ENCODE measurements around the gene ERGIC1.

The ERGIC1 gene

DNA sequence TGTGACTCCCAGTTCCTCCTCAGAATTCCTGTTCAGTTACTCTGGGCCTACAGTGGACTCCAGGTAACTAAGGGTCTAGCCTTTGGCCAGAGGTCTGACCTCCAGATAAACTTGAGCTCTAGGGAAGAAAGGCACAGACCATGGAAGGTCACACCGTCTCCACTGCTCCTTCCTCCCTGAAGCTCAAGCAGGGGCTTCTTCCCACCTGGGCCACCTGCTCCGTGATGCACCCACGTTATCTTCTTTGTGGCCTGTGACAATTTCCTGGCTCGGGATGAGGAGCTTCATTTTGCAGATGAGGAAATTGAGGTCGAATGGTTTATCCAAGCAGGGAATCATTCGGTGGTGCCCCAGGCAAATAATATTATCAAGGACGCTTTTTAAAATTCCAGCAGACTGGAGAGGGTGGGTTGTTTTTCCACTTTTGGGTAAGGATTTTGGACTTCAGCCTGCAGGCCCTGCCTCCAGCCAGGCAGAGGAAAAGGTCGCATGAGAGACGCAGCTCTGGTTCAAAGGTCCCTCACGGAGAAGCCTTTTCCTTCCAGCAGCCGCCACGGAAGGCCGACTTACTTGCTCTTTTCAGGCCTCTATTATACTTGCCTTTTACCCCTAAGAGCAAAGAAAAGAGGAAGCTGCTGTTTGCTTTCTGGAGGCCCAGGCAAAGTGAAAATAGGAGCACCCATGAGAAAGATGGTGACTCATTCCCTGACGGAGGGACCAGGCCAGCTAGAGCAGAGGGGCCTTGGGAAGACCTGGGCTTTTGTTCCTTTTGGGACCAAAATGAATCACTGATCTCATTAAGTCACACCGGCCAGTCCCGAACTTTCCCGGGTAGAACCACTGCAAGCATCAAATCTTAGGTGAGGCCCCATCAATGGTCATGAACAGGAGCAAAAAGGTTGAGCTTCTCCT lies 40.2 kb upstream of the ERGIC1 start:
- DNase-seq (ENCODE audit: extremely low read depth, insufficient read length): peak; percentile 47
- no peaks in the 10 kb centered on the region for H3K36me3 ChIP-seq (ENCODE audit: control insufficient read depth, insufficient read depth, low read length)
- TF ChIP-seq, protein P1, sequence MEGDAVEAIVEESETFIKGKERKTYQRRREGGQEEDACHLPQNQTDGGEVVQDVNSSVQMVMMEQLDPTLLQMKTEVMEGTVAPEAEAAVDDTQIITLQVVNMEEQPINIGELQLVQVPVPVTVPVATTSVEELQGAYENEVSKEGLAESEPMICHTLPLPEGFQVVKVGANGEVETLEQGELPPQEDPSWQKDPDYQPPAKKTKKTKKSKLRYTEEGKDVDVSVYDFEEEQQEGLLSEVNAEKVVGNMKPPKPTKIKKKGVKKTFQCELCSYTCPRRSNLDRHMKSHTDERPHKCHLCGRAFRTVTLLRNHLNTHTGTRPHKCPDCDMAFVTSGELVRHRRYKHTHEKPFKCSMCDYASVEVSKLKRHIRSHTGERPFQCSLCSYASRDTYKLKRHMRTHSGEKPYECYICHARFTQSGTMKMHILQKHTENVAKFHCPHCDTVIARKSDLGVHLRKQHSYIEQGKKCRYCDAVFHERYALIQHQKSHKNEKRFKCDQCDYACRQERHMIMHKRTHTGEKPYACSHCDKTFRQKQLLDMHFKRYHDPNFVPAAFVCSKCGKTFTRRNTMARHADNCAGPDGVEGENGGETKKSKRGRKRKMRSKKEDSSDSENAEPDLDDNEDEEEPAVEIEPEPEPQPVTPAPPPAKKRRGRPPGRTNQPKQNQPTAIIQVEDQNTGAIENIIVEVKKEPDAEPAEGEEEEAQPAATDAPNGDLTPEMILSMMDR (IDR thresholded peaks at IDR 0.05; ENCODE audit: insufficient read depth, low read length, poor library complexity, severe bottlenecking): no peak
- no peaks in the 10 kb centered on the region for H3K27me3 ChIP-seq (replicated peaks; ENCODE audit: control insufficient read depth, insufficient read depth, low read length)
- H3K4me3 ChIP-seq (replicated peaks; ENCODE audit: low read depth, low read length): no peak overlapping the region

DNA sequence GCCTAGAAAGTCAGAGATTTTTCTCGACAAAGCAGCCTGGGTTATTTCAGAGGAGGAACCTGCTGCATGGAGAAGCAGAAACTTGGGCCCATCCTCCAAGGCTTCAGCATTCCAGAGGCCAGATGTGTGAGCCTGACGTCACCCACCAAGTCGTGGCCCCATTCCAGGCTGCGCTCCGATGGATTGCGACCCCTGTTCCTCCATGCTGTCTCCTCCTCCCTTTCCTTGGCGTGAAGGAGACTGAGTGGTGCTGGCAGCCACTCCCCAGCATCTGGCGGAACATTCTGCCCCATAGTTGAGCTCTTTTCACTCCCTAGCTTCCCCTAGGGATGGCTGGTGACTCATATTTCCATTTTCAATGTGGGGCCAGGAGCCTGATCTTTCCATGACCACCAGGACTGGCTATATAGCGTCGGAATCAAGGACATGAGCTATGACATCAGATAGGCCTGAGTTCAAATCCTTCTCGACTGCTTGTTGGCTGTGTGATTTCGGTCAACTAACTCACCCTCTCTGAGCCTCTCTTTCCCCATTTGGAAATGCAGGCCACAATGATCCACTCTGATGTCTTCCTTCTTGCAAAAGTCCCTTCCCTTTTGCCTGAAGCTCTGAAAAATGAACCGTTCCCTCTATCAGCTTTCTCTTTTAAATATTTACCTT lies 38.6 kb upstream of the ERGIC1 start:
- Histone ChIP-seq H3K4me3 (replicated peaks; ENCODE audit: low read depth, low read length) (no peak overlapping the region), H3K36me3 (ENCODE audit: control insufficient read depth, insufficient read depth, low read length) (no peaks in the 10 kb centered on the region), H3K27me3 (replicated peaks; ENCODE audit: control insufficient read depth, insufficient read depth, low read length) (no peaks in the 10 kb centered on the region)
- TF ChIP-seq, protein P1 (IDR thresholded peaks at IDR 0.05; ENCODE audit: insufficient read depth, low read length, poor library complexity, severe bottlenecking): no peak
- DNase-seq (ENCODE audit: extremely low read depth, insufficient read length): no peak

DNA sequence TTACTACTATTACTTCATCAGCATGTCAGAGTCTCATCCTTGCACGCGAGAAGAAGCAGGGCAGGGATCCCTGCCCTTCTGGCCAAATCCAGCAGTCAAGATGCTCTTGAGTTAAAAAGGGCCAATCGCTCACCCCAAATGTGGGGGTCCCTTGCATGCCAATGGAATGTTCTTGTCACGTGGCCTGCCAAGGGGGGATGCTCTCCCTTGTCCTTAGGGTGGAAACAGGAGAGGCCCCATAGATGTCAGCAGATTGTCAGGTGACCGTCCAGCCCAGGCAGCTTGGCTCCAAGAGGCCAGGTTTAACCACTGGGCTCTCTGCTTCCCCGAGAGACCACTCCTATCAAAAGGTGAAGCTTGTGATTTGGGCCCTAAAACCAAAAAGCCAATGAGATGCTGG lies 37.7 kb upstream of the ERGIC1 start:
- Histone ChIP-seq H3K4me3 (replicated peaks; ENCODE audit: low read depth, low read length) (no peak overlapping the region), H3K27me3 (replicated peaks; ENCODE audit: control insufficient read depth, insufficient read depth, low read length) (no peaks in the 10 kb centered on the region), H3K36me3 (ENCODE audit: control insufficient read depth, insufficient read depth, low read length) (no peaks in the 10 kb centered on the region)
- DNase-seq (ENCODE audit: extremely low read depth, insufficient read length): no peak
- TF ChIP-seq, protein P1 (IDR thresholded peaks at IDR 0.05; ENCODE audit: insufficient read depth, low read length, poor library complexity, severe bottlenecking): no peak

DNA sequence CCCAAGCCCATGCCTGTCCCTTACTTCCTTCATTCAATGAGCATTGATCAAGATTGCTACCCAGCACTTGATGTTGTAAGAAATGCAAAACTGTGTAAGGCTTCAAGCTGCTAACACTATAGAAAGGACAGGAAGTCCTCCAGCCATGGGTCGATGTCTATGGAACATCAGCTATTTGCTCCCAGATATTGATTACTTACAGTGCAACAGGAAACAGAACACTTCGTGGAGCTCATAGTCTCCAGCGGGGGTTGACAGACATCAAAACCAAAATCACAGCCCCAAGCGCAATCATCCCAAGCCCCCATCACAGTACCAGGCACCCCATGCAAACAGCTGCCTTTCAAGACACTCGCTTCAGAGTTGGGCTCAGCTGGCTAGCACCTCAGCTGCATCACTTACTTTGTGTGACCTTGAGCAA lies 36.3 kb upstream of the ERGIC1 start:
- no peaks in the 10 kb centered on the region for H3K27me3 ChIP-seq (replicated peaks; ENCODE audit: control insufficient read depth, insufficient read depth, low read length)
- H3K36me3 ChIP-seq (ENCODE audit: control insufficient read depth, insufficient read depth, low read length): no peaks in the 10 kb centered on the region
- no peak overlapping the region for H3K4me3 ChIP-seq (replicated peaks; ENCODE audit: low read depth, low read length)
- TF ChIP-seq, protein P1 (IDR thresholded peaks at IDR 0.05; ENCODE audit: insufficient read depth, low read length, poor library complexity, severe bottlenecking): no peak
- DNase-seq (ENCODE audit: extremely low read depth, insufficient read length): no peak

DNA sequence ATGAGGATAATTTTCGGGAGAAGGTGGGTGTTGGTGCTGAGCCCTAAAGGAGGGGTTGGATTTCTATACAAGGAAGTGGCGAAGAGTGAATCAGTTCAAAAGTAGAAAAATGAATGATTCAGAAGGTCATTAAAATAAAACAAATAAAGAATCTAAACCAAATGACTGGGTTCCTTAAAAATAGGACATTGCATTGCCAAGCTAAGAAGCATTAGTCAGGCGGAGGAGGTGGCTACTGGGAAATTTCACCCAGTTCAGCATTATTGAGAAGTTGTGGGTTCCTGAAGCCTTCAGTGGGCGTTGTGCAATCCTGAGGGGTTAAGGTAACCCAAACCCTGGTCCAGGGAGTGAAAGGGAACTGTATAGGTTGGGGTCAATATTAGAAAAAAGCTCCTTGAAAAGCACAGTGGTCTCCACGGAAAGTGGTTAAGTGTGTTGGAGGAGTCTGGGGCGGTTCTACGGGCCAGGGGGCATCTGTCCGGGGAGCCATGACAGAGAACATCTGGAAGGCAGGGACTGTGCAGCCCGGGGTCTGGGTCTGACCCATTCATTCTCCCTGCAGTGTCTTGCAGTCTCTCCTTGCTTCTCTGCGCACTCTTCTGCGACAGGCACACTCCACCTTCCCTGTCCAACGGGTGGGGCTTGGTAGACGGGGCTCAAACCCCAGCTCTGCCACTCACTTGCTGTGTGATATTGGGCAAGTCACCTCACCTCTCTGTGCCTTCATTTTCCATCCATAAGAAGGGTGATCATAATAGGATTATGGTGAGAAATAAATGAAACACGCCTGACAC lies 35.4 kb upstream of the ERGIC1 start:
- Histone ChIP-seq H3K36me3 (ENCODE audit: control insufficient read depth, insufficient read depth, low read length) (no peaks in the 10 kb centered on the region), H3K4me3 (replicated peaks; ENCODE audit: low read depth, low read length) (no peak overlapping the region), H3K27me3 (replicated peaks; ENCODE audit: control insufficient read depth, insufficient read depth, low read length) (no peaks in the 10 kb centered on the region)
- TF ChIP-seq, protein P1 (IDR thresholded peaks at IDR 0.05; ENCODE audit: insufficient read depth, low read length, poor library complexity, severe bottlenecking): no peak
- DNase-seq (ENCODE audit: extremely low read depth, insufficient read length): no peak
